ENCODE measurements around the gene ABR.

GRCh38 chr17:992933-993332 lies 186.8 kb downstream of the ABR start:
- no peak for TF ChIP-seq RAD21 (conservative IDR thresholded peaks at IDR 0.05)
- no peak for TF ChIP-seq EZH2 (IDR thresholded peaks at IDR 0.05; ENCODE audit: borderline replicate concordance, insufficient read depth, low read length, poor library complexity, severe bottlenecking)
- no peak for TF ChIP-seq SMC3 (conservative IDR thresholded peaks at IDR 0.05; ENCODE audit: poor library complexity)
- TF ChIP-seq CTCF (IDR thresholded peaks at IDR 0.05; ENCODE audit: poor library complexity, severe bottlenecking), result no peak
- TF ChIP-seq EP300 (conservative IDR thresholded peaks at IDR 0.05; ENCODE audit: poor library complexity, severe bottlenecking), result no peak
- TF ChIP-seq TAF1 (IDR thresholded peaks at IDR 0.05; ENCODE audit: low read depth), result no peak
- no peak for TF ChIP-seq MXI1 (conservative IDR thresholded peaks at IDR 0.05; ENCODE audit: poor library complexity, severe bottlenecking)
- no peak for TF ChIP-seq POLR2AphosphoS5 (IDR thresholded peaks at IDR 0.05)
